ENCODE measurements around the gene ZNF609. TPM values are rescaled to one million over a fixed set of nuclear protein-coding genes. Genes with fewer than 3 reads are reported as not detected.
"Not testable (repeated sequence)": the region's sequence is repeated elsewhere in the genome, so short reads cannot be mapped to it uniquely, and the experiment has no call there.

The ZNF609 gene
- total RNA-seq, 1 donor from 2014 or later: 75.3 TPM

DNA sequence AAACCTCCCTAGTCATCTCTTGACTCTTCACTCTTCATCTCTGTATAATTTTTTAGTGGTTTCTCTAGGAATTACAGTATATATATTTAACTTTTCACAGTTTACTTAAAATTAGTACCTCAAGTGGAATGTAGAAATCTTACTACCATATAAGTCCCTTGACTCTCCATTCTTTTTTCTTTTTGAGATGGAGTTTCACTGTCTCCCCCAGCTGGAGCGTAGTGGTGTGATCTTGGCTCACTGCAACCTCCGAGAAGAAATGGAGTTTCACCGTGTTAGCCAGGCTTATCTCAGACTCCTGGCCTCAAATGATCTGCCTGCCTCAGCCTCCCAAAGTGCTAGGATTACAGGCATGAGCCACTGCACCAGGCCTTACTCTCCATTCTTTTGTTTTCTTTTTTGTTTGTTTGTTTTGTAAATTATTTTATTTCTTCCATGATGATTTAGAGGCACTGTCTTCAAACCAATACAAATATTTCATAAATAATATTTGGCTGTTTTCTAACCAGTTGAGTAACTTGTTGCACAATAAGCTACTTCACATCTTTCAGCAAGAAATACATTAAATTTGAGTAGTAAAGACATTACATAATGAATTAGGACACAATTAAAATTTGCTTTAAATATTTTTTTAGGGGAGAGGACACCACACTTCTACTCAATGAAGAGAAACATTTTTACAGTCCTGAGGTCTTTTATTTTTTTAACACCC lies 170.2 kb downstream of the ZNF609 start:
- H3K9me3 Mint-ChIP-seq (ENCODE audit: low read depth): no peaks in the 10 kb centered on the region
- no peak for DNase-seq (ENCODE audit: low spot score, unreplicated experiment)
- no peaks in the 10 kb centered on the region for H3K27me3 Mint-ChIP-seq
- peaks cover 7% of the 10 kb centered on the region for H3K36me3 Mint-ChIP-seq (ENCODE audit: insufficient read depth)
- H3K4me1 Mint-ChIP-seq (ENCODE audit: low read depth): peaks cover 29% of the 10 kb centered on the region
- peak overlapping the region; percentile 78 for H3K27ac Mint-ChIP-seq
- H3K4me3 Mint-ChIP-seq (ENCODE audit: low read depth): no peak overlapping the region
- TF ChIP-seq, protein P1, sequence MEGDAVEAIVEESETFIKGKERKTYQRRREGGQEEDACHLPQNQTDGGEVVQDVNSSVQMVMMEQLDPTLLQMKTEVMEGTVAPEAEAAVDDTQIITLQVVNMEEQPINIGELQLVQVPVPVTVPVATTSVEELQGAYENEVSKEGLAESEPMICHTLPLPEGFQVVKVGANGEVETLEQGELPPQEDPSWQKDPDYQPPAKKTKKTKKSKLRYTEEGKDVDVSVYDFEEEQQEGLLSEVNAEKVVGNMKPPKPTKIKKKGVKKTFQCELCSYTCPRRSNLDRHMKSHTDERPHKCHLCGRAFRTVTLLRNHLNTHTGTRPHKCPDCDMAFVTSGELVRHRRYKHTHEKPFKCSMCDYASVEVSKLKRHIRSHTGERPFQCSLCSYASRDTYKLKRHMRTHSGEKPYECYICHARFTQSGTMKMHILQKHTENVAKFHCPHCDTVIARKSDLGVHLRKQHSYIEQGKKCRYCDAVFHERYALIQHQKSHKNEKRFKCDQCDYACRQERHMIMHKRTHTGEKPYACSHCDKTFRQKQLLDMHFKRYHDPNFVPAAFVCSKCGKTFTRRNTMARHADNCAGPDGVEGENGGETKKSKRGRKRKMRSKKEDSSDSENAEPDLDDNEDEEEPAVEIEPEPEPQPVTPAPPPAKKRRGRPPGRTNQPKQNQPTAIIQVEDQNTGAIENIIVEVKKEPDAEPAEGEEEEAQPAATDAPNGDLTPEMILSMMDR (IDR thresholded peaks at IDR 0.05; ENCODE audit: unreplicated experiment): no peak

DNA sequence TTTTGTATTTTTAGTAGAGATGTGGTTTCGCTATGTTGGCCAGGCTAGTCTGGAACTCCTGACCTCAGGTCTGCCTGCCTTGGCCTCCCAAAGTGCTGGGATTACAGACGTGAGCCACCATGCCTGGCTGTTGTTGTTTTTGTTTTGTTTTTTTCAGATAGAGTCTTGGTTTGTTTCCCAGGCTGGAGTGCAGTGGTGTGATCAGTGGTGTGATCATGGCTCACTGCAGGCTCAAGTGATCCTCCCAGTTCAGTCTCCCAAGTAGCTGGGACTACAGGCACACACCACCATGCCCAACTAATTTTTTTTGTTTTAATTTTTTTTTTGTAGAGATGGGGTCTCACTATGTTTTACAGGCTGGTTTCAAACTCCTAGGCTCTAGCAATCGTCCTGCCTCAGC lies 172.3 kb downstream of the ZNF609 start:
- not testable (repeated sequence) for H3K27me3 Mint-ChIP-seq; H3K36me3 Mint-ChIP-seq (ENCODE audit: insufficient read depth); H3K9me3 Mint-ChIP-seq (ENCODE audit: low read depth); H3K4me3 Mint-ChIP-seq (ENCODE audit: low read depth); DNase-seq (ENCODE audit: low spot score, unreplicated experiment)
- H3K4me1 Mint-ChIP-seq (ENCODE audit: low read depth): peaks cover 45% of the 10 kb centered on the region
- H3K27ac Mint-ChIP-seq: peak overlapping the region; percentile 79

DNA sequence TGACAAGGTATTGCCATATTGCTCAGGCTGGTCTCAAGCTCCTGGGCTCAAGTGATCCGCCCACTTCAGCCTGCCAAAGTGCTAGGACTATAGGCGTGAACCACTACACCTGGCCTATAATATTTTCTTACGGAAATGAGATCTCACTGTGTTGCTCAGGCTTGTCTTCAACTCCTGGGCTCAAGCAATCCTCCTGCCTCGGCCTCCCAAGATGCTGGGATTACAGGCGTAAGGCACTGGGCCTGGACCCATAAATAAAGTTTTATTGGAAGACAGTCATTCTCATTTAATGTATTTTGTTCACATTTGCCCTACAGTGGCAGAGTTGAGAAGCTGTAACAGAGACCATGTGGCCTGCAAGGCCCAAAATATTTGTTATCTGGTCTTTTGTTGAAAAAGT lies 173.0 kb downstream of the ZNF609 start:
- Mint-ChIP-seq H3K9me3 (ENCODE audit: low read depth) (peaks cover 4% of the 10 kb centered on the region), H3K4me3 (ENCODE audit: low read depth) (no peak overlapping the region), H3K27me3 (no peaks in the 10 kb centered on the region), H3K4me1 (ENCODE audit: low read depth) (peaks cover 47% of the 10 kb centered on the region), H3K36me3 (ENCODE audit: insufficient read depth) (peaks cover 12% of the 10 kb centered on the region), H3K27ac (peak overlapping the region; percentile 89)
- DNase-seq (ENCODE audit: low spot score, unreplicated experiment): no peak
- TF ChIP-seq, protein P1 (IDR thresholded peaks at IDR 0.05; ENCODE audit: unreplicated experiment): no peak

DNA sequence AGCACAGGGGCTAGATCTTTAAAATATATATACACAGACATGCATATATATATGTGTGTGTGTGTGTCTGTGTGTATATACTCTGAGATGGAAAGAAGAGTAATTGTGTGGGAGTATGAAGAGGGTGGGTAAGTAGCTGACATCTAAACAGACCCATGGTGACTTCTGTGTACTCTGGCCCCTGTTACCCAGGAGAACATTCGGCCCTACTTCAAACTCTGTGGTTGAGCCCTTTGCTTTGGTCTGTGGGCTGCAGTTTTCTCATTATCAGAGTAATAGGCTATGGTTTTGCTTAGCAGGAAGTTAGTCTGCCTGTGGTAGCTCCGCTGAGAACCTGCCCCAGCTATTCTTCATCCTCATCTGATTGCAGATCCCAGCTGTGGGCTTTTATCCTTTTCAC lies 173.6 kb downstream of the ZNF609 start:
- peaks cover 45% of the 10 kb centered on the region for H3K4me1 Mint-ChIP-seq (ENCODE audit: low read depth)
- no peak for DNase-seq (ENCODE audit: low spot score, unreplicated experiment)

DNA sequence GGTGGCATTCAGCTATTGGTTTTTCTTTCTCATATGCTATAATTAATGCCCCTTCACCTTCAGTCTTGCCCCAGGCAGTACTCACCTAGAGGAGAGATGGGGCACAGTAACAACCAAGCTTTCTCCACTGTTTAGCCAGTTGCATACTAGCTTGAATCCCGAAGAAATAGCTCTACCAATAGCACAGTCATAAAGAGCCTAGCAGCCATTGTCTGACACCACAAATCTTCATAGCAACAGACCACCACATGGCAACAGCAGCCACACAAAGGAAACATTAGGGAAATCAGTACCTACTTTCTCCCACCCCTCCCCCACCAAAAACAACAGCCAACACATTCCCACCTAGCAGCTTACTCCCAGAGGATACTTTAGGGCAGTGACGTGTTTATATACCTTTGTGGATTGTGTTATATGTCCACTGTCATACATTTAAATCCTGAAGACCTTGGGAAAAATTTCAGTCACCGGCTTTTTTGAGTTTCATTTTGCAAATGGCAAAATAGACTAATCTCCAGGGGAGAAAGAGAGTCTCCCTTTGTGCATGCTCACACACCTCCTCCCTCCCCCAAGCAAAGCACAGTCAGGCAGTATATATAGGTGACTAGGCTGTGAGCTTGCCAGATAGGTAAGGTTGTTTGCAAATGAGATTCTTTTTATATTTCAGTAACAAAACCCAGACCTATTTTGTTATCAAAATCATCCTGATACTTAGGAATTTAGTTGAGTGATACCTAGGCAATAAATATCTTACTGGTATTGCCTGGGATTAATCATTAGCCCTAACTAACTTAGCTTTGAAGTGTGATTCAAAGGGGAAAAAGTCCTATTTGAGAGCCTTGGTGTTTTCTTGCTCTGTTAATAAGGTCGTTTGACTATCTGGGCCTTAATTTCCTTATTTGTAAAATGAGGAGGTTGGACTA lies 174.5 kb downstream of the ZNF609 start:
- peaks cover 15% of the 10 kb centered on the region for H3K36me3 Mint-ChIP-seq (ENCODE audit: insufficient read depth)
- DNase-seq (ENCODE audit: low spot score, unreplicated experiment): peak; percentile 34

More for the DNA sequence above, 173.6 kb downstream of the ZNF609 start:
- TF ChIP-seq, protein P1 (IDR thresholded peaks at IDR 0.05; ENCODE audit: unreplicated experiment): no peak
- Mint-ChIP-seq H3K4me3 (ENCODE audit: low read depth) (no peak overlapping the region), H3K36me3 (ENCODE audit: insufficient read depth) (peaks cover 13% of the 10 kb centered on the region), H3K27ac (peak overlapping the region; percentile 97), H3K9me3 (ENCODE audit: low read depth) (peaks cover 4% of the 10 kb centered on the region), H3K27me3 (no peaks in the 10 kb centered on the region)

More for the DNA sequence above, 174.5 kb downstream of the ZNF609 start:
- Mint-ChIP-seq H3K9me3 (ENCODE audit: low read depth) (peaks cover 4% of the 10 kb centered on the region), H3K4me3 (ENCODE audit: low read depth) (peak overlapping the region; percentile 3), H3K27ac (peak overlapping the region; percentile 97), H3K27me3 (no peaks in the 10 kb centered on the region), H3K4me1 (ENCODE audit: low read depth) (peaks cover 50% of the 10 kb centered on the region)
- TF ChIP-seq, protein P1 (IDR thresholded peaks at IDR 0.05; ENCODE audit: unreplicated experiment): no peak

All from progenitor cell of endocrine pancreas (in vitro differentiated cells).